H1 (cell line): ENCODE measurements around the gene DAPK1. TPM values are rescaled to one million over a fixed set of nuclear protein-coding genes. Genes with fewer than 3 reads are reported as not detected.

ENCODE experiments used
- CTCF ChIA-PET: fragments of 300-600 bp; sonication (Branson Sonifier 250); formaldehyde crosslinking; loops from one replicate; lab custom pipeline; 2021; ENCODE audit not compliant: partially characterized antibody; lab: Charles Lee
- POLR2A ChIA-PET: fragments of 300-600 bp; sonication (Branson Sonifier 250); formaldehyde crosslinking; loops from one replicate; lab custom pipeline; 2021; ENCODE audit warnings: inconsistent platforms; ENCODE audit not compliant: partially characterized antibody; lab: Charles Lee
- DNase-seq, 2 experiments: peaks; one replicate each; pipeline versions ENCODE4 v3.0.0 to v3.0.0-alpha.2; 2010 to 2022; ENCODE audit warnings: low spot score in 2 of 2, low read depth in 1 of 2, mixed read lengths in 1 of 2
- FAIRE-seq: peaks from 2 replicates; lab custom pipeline; 2011; peaks lifted over from hg19 to GRCh38; lab: Jason Lieb, UNC
- H2AFZ ChIP-seq: 2 replicates; pipeline ENCODE4 v1.8.1; 2012; ENCODE audit warnings: low read length, inconsistent platforms
- H2AK5ac ChIP-seq: 2 replicates; pipeline ENCODE4 v1.6.1; 2013; ENCODE audit warnings: low read depth, low read length
- H2BK120ac ChIP-seq: replicated peaks from 2 replicates; pipeline ENCODE3; 2013; ENCODE audit warnings: low read depth, low read length, inconsistent platforms
- H2BK12ac ChIP-seq: 2 replicates; pipeline ENCODE4 v1.6.1; 2013; ENCODE audit warnings: low read depth, low read length
- H2BK15ac ChIP-seq: 2 replicates; pipeline ENCODE4 v1.6.1; 2013; ENCODE audit warnings: low read length
- H2BK20ac ChIP-seq: 2 replicates; pipeline ENCODE4 v1.6.1; 2013; ENCODE audit warnings: low read length
- H2BK5ac ChIP-seq: 2 replicates; pipeline ENCODE4 v1.6.1; 2013; ENCODE audit warnings: low read depth, low read length
- H3K14ac ChIP-seq: 2 replicates; pipeline ENCODE4 v1.6.1; 2013; ENCODE audit warnings: inconsistent platforms; ENCODE audit not compliant: insufficient read length
- H3K18ac ChIP-seq: 2 replicates; pipeline ENCODE4 v1.6.1; 2013; ENCODE audit warnings: low read length; ENCODE audit errors: extremely low read depth
- H3K23ac ChIP-seq: 2 replicates; pipeline ENCODE4 v1.6.1; 2013; ENCODE audit warnings: inconsistent platforms; ENCODE audit not compliant: insufficient read length
- H3K23me2 ChIP-seq: 2 replicates; pipeline ENCODE4 v1.6.1; 2013; ENCODE audit warnings: low read depth, low read length
- H3K27ac ChIP-seq: 2 replicates; pipeline ENCODE4 v1.6.1; 2011; ENCODE audit warnings: low read depth, low read length, inconsistent platforms
- H3K27me3 ChIP-seq, 4 experiments: replicated peaks in 1 of 4; 1 replicate in 1 of 4; 2 replicates in 3 of 4; pipeline versions ENCODE4 v1.6.1 to v1.8.1; 2011 to 2013; ENCODE audit warnings: low read length in 3 of 4, mild to moderate bottlenecking in 3 of 4, inconsistent platforms in 2 of 4, mixed read lengths in 2 of 4, moderate library complexity in 1 of 4; ENCODE audit not compliant: control insufficient read depth in 3 of 4, insufficient read depth in 3 of 4; ENCODE audit errors: extremely low read depth in 1 of 4
- H3K36me3 ChIP-seq, 4 experiments: 2 replicates each; pipeline versions ENCODE4 v1.6.1 to v1.8.1; 2011 to 2013; ENCODE audit warnings: mild to moderate bottlenecking in 4 of 4, low read length in 3 of 4, moderate library complexity in 2 of 4, control low read depth in 1 of 4, inconsistent platforms in 1 of 4; ENCODE audit not compliant: insufficient read depth in 4 of 4, control insufficient read depth in 2 of 4
- H3K4ac ChIP-seq: replicated peaks from 2 replicates; pipeline ENCODE3; 2013; ENCODE audit warnings: low read length, low read depth, mixed read lengths, inconsistent platforms; ENCODE audit not compliant: insufficient read length
- H3K4me1 ChIP-seq, 4 experiments: replicated peaks in 1 of 4; 1 replicate in 1 of 4; 2 replicates in 3 of 4; pipeline versions ENCODE4 v1.6.1 to v1.8.1; 2011 to 2013; ENCODE audit warnings: low read length in 3 of 4, inconsistent platforms in 2 of 4, mixed read lengths in 1 of 4; ENCODE audit not compliant: insufficient read depth in 4 of 4, control insufficient read depth in 3 of 4
- H3K4me2 ChIP-seq, 2 experiments: 2 replicates each; pipeline versions ENCODE4 v1.6.1 to v1.8.1; 2011 to 2013; ENCODE audit warnings: low read depth in 2 of 2, low read length in 2 of 2, control low read depth in 1 of 2, inconsistent platforms in 1 of 2, mild to moderate bottlenecking in 1 of 2; ENCODE audit not compliant: insufficient read depth in 1 of 2
- H3K4me3 ChIP-seq, 4 experiments: fragments of 200-600, 300-600 bp in 1 of 4; sonication (generic), shearing (Covaris generic), sonication (Bioruptor Twin) in 1 of 4; 2 replicates each; pipeline versions ENCODE4 v1.5.1 to v1.8.1; 2011 to 2016; ENCODE audit warnings: low read length in 4 of 4, low read depth in 3 of 4, control low read depth in 2 of 4, inconsistent platforms in 2 of 4, mild to moderate bottlenecking in 2 of 4, mixed read lengths in 1 of 4, moderate library complexity in 1 of 4; ENCODE audit not compliant: insufficient read depth in 2 of 4; ENCODE audit errors: extremely low read depth in 1 of 4
- H3K56ac ChIP-seq: replicated peaks from 2 replicates; pipeline ENCODE3; 2013; ENCODE audit warnings: low read depth, mild to moderate bottlenecking, mixed read lengths, low read length, inconsistent platforms; ENCODE audit not compliant: insufficient read length
- H3K79me1 ChIP-seq: 2 replicates; pipeline ENCODE4 v1.6.1; 2013; ENCODE audit warnings: low read depth, low read length, control low read depth
- H3K79me2 ChIP-seq, 2 experiments: 2 replicates each; pipeline versions ENCODE4 v1.6.1 to v1.8.1; 2012 to 2013; ENCODE audit warnings: low read length in 2 of 2, mild to moderate bottlenecking in 2 of 2, inconsistent platforms in 1 of 2; ENCODE audit not compliant: insufficient read depth in 2 of 2, control insufficient read depth in 1 of 2
- H3K9ac ChIP-seq, 4 experiments: replicated peaks in 1 of 4; 1 replicate in 1 of 4; 2 replicates in 3 of 4; pipeline versions ENCODE4 v1.6.1 to v1.8.1; 2011 to 2013; ENCODE audit warnings: low read depth in 3 of 4, low read length in 3 of 4, control low read depth in 2 of 4, mild to moderate bottlenecking in 2 of 4, moderate library complexity in 2 of 4, inconsistent platforms in 1 of 4; ENCODE audit errors: extremely low read depth in 1 of 4
- H3K9me3 ChIP-seq, 2 experiments: 2 replicates each; pipeline versions ENCODE4 v1.6.1 to v1.8.1; 2012 to 2013; ENCODE audit warnings: mild to moderate bottlenecking in 2 of 2, moderate library complexity in 2 of 2, control low read depth in 1 of 2, inconsistent platforms in 1 of 2, low read depth in 1 of 2, low read length in 1 of 2, mixed read lengths in 1 of 2; ENCODE audit not compliant: insufficient read depth in 2 of 2
- H4K20me1 ChIP-seq, 2 experiments: replicated peaks in 1 of 2; 2 replicates each; pipeline versions ENCODE3 to v1.8.1; 2011 to 2013; ENCODE audit warnings: inconsistent platforms in 2 of 2, low read length in 2 of 2, mild to moderate bottlenecking in 1 of 2; ENCODE audit not compliant: insufficient read depth in 2 of 2, control insufficient read depth in 1 of 2
- H4K5ac ChIP-seq: 2 replicates; pipeline ENCODE4 v1.6.1; 2013; ENCODE audit warnings: low read length, low read depth, mixed read lengths, inconsistent platforms; ENCODE audit not compliant: insufficient read length
- H4K8ac ChIP-seq: 2 replicates; pipeline ENCODE4 v1.8.0; 2013; ENCODE audit warnings: mild to moderate bottlenecking, moderate library complexity, low read length, inconsistent platforms; ENCODE audit not compliant: insufficient read depth; ENCODE audit errors: extremely low read depth
- H4K91ac ChIP-seq: replicated peaks from 2 replicates; pipeline ENCODE3; 2013; ENCODE audit warnings: low read length, mixed read lengths, inconsistent platforms; ENCODE audit not compliant: insufficient read length
- CEBPB ChIP-seq: IDR thresholded peaks from 2 replicates; pipeline ENCODE4 v1.6.1; 2012; ENCODE audit warnings: low read depth, low read length
- CHD2 ChIP-seq: IDR thresholded peaks from 2 replicates; pipeline ENCODE4 v1.6.1; 2012; ENCODE audit warnings: low read length, improper control_type of control experiment
- EP300 ChIP-seq, 2 experiments: IDR thresholded peaks; 1 replicate in 1 of 2; 2 replicates in 1 of 2; pipeline ENCODE4 v1.6.1; 2011 to 2012; ENCODE audit warnings: low read depth in 2 of 2, low read length in 2 of 2, mild to moderate bottlenecking in 2 of 2, borderline replicate concordance in 1 of 2, inconsistent platforms in 1 of 2, moderate library complexity in 1 of 2
- HDAC2 ChIP-seq, 2 experiments: fragments of 300-600 bp in 1 of 2; sonication (generic) in 1 of 2; IDR thresholded peaks; 2 replicates each; pipeline ENCODE4 v1.6.1; 2011 to 2012; ENCODE audit warnings: low read depth in 2 of 2, low read length in 2 of 2, mild to moderate bottlenecking in 2 of 2, moderate library complexity in 2 of 2, borderline replicate concordance in 1 of 2, inconsistent platforms in 1 of 2
- KDM5A ChIP-seq: fragments of 200-600 bp; IDR thresholded peaks from 2 replicates; pipeline ENCODE4 v1.7.1; 2012; ENCODE audit warnings: mild to moderate bottlenecking, low read length, inconsistent platforms, mixed read lengths
- MAFK ChIP-seq: IDR thresholded peaks from 2 replicates; pipeline ENCODE4 v1.6.1; 2012; ENCODE audit warnings: low read depth, mild to moderate bottlenecking, improper control_type of control experiment, low read length
- RXRA ChIP-seq: IDR thresholded peaks from 2 replicates; pipeline ENCODE4 v1.6.1; 2011; ENCODE audit warnings: low read depth, mild to moderate bottlenecking, low read length, moderate library complexity; ENCODE audit not compliant: insufficient read depth
- SAP30 ChIP-seq: fragments of 300-600 bp; sonication (generic); IDR thresholded peaks from 2 replicates; pipeline ENCODE4 v1.7.1; 2012; ENCODE audit warnings: low read length, moderate library complexity, mild to moderate bottlenecking, inconsistent platforms; ENCODE audit not compliant: insufficient read depth, insufficient replicate concordance
- SIN3A ChIP-seq, 2 experiments: IDR thresholded peaks in 1 of 2; conservative IDR thresholded peaks in 1 of 2; 2 replicates each; pipeline ENCODE4 v1.6.1; 2011 to 2012; ENCODE audit warnings: low read length in 2 of 2, improper control_type of control experiment in 1 of 2, low read depth in 1 of 2, mild to moderate bottlenecking in 1 of 2
- SIX5 ChIP-seq: IDR thresholded peaks from 2 replicates; pipeline ENCODE4 v1.6.1; 2011; ENCODE audit warnings: mild to moderate bottlenecking, low read depth, low read length
- TEAD4 ChIP-seq: IDR thresholded peaks from 2 replicates; pipeline ENCODE4 v1.6.1; 2012; ENCODE audit warnings: low read depth, low read length, inconsistent platforms, mixed read lengths
- WGBS, 2 experiments: shearing (Covaris generic) in 1 of 2; methylation state at CpG; one replicate each; pipeline versions ENCODE4 v1.1.6 to v1.1.7; 2013 to 2015; ENCODE audit warnings: low lambda C conversion rate in 2 of 2, mixed read lengths in 2 of 2, inconsistent platforms in 1 of 2, low coverage in 1 of 2, missing lambda C conversion rate in 1 of 2; ENCODE audit not compliant: insufficient replicate concordance in 2 of 2, insufficient coverage in 1 of 2, insufficient read length in 1 of 2; ENCODE audit errors: extremely low coverage in 1 of 2, missing lambda C conversion rate in 1 of 2; 5-methylcytosine and 5-hydroxymethylcytosine counted together
- polyA plus RNA-seq, 7 experiments: library from polyadenylated mRNA; depleted of rRNA in 3 of 7; stranded (reverse) in 5 of 7; unstranded in 2 of 7; fragments of >200 nt in 5 of 7; fragments of 200-250 nt in 2 of 7; gene quantifications; 1 replicate in 5 of 7; 2 replicates in 1 of 7; 4 replicates in 1 of 7; pipeline versions ENCODE4 v1.2.1 to v1.2.3, GENCODE V29; 2011 to 2013; ENCODE audit warnings: missing spikeins in 2 of 7, mixed read lengths in 2 of 7
- total RNA-seq: library from RNA; stranded (reverse); fragmentation: NEBNext Ultra II Directional; extraction: Animal tissue kit (Norgen Biotek cat#: 25700); gene quantifications from 2 replicates; pipeline ENCODE4 v1.2.1, GENCODE V29; 2021

Gene DAPK1
- total and polyA plus RNA-seq, 2 of the 8 experiments (the other 6 are each of a cell fraction or from before 2014, with no cell fraction given), result 62.4 to 131 TPM

- H2AFZ ChIP-seq, result no peak overlapping the region
- H4K8ac ChIP-seq, result no peak overlapping the region
- H3K4me1 ChIP-seq, result no peaks in the 10 kb centered on the region; a peak in 1 of 7 replicates
- no peak overlapping the region for H2BK12ac ChIP-seq
- peaks cover 0 to 5% of the 10 kb centered on the region in 2 experiments; a peak in 1 of 4 replicates for H3K79me2 ChIP-seq
- H3K4ac ChIP-seq, result no peak overlapping the region
- H3K4me3 ChIP-seq, result no peak overlapping the region
- no peak overlapping the region for H3K4me2 ChIP-seq
- H2BK20ac ChIP-seq, result no peak overlapping the region
- no peaks in the 10 kb centered on the region for H3K23me2 ChIP-seq
- H2BK15ac ChIP-seq, result no peak overlapping the region
- H2BK120ac ChIP-seq, result no peak overlapping the region
- DNase-seq, result no peak
- peaks cover 3% of the 10 kb centered on the region for H3K79me1 ChIP-seq
- no peak overlapping the region for H4K91ac ChIP-seq
- no peak overlapping the region for H3K23ac ChIP-seq
- H3K27me3 ChIP-seq, result no peaks in the 10 kb centered on the region
- H3K56ac ChIP-seq, result no peak overlapping the region
- POLR2A ChIA-PET, result no interaction called here
- H2BK5ac ChIP-seq, result no peak overlapping the region
- no peak overlapping the region for H3K27ac ChIP-seq
- TF ChIP-seq CHD2 (no peak), HDAC2 (IDR thresholded peaks at IDR 0.05; ENCODE audit: borderline replicate concordance in 1 of 2, low read depth in 2 of 2, low read length in 2 of 2) (no peak), SIN3A (conservative IDR thresholded peaks at IDR 0.05 in 1 of 2, IDR thresholded peaks at IDR 0.05 in 1 of 2; ENCODE audit: low read depth in 1 of 2, low read length in 2 of 2) (no peak), SAP30 (no peak), SIX5 (no peak), RXRA (no peak), KDM5A (no peak), EP300 (IDR thresholded peaks at IDR 0.05; ENCODE audit: borderline replicate concordance in 1 of 2, low read depth in 2 of 2, low read length in 2 of 2) (no peak), CEBPB (no peak), MAFK (no peak), TEAD4 (no peak)
- TF ChIP-seq, all 59 proteins: peak for 0
- Histone ChIP-seq H3K14ac (no peak overlapping the region), H3K18ac (no peak overlapping the region), H3K9ac (no peak overlapping the region), H3K9me3 (no peaks in the 10 kb centered on the region; a peak in 1 of 4 replicates), H2AK5ac (no peak overlapping the region), H4K20me1 (peaks cover 0 to under 1% of the 10 kb centered on the region in 2 experiments), H4K5ac (no peak overlapping the region), H3K36me3 (peaks cover 0 to 2% (median 0%) of the 10 kb centered on the region in 4 experiments; a peak in 2 of 8 replicates)
- CTCF ChIA-PET, result interaction anchor here (2.2 kb wide), 1 partner anchor 9 kb away, joined by 7 read pairs; no protein-coding TSS in a partner anchor
- 92% methylated on average over 6 of the region's 6 CpGs; no CpG with 5 or more reads in 1 of the 2 experiments for WGBS, 2 experiments
- no peak for FAIRE-seq
Observed at GRCh38 chr9:87629104-87629503, 131.4 kb downstream of the DAPK1 start.
